Fibroblast of villous mesenchyme (primary cell): ENCODE measurements around the gene AQP6. TPM values are rescaled to one million over a fixed set of nuclear protein-coding genes. Genes with fewer than 3 reads are reported as not detected.

Experiments
- DNase-seq: peaks from one replicate; pipeline ENCODE4 v3.0.0-alpha.2; 2010; ENCODE audit warnings: low read depth
- H3K4me3 ChIP-seq: 2 replicates; pipeline ENCODE4 v1.5.1; 2011; ENCODE audit warnings: low read depth, mild to moderate bottlenecking, low read length
- total RNA-seq: library from RNA; depleted of rRNA; stranded (reverse); fragments of >200 nt; gene quantifications from 2 replicates; pipeline ENCODE4 v1.2.3, GENCODE V29; 2012
- TF ChIP-seq, protein P1 (sequence below): IDR thresholded peaks from 2 replicates; pipeline ENCODE4 v1.5.1; 2012; ENCODE audit warnings: low read depth, mild to moderate bottlenecking, low read length; ENCODE audit not compliant: insufficient read depth

Gene AQP6
- total RNA-seq, 1 donor: not detected

- no peak for DNase-seq
- H3K4me3 ChIP-seq: peak within 1 kb of the TSS; percentile 23
- TF ChIP-seq, protein P1, sequence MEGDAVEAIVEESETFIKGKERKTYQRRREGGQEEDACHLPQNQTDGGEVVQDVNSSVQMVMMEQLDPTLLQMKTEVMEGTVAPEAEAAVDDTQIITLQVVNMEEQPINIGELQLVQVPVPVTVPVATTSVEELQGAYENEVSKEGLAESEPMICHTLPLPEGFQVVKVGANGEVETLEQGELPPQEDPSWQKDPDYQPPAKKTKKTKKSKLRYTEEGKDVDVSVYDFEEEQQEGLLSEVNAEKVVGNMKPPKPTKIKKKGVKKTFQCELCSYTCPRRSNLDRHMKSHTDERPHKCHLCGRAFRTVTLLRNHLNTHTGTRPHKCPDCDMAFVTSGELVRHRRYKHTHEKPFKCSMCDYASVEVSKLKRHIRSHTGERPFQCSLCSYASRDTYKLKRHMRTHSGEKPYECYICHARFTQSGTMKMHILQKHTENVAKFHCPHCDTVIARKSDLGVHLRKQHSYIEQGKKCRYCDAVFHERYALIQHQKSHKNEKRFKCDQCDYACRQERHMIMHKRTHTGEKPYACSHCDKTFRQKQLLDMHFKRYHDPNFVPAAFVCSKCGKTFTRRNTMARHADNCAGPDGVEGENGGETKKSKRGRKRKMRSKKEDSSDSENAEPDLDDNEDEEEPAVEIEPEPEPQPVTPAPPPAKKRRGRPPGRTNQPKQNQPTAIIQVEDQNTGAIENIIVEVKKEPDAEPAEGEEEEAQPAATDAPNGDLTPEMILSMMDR: no peak
These were observed 11.4 kb upstream of the AQP6 start, which contains the start of gene AQP5 for GRCh38 chr12:49961111-49961922. Gene AQP5, plus strand, starts transcription at chr12:49961872. Its CDS starts 146 bp downstream, at chr12:49962018.

DNA sequence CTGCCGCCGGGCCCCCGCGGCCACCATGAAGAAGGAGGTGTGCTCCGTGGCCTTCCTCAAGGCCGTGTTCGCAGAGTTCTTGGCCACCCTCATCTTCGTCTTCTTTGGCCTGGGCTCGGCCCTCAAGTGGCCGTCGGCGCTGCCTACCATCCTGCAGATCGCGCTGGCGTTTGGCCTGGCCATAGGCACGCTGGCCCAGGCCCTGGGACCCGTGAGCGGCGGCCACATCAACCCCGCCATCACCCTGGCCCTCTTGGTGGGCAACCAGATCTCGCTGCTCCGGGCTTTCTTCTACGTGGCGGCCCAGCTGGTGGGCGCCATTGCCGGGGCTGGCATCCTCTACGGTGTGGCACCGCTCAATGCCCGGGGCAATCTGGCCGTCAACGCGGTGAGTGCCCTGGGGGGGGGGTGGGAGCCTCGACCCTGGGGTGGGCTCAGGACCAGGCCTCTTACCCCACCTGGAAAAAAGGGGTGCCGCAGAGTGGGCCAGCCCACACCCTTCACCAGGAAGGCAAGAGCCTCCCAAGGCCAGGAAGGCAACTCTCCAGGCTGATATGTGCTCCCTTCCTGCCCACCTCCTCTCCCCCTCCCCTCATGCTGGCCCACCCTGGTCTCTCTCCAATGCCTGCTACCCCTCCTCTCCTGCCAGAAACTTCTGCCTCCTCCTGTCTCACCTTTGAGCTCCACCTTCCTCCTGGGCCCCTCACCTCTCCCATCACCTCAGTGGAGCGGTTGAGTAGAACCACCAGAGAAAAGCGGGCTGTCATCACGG lies 10.6 kb upstream of the AQP6 start:
- no peak for DNase-seq
- TF ChIP-seq, protein P1: no peak
- H3K4me3 ChIP-seq: no peak overlapping the region

DNA sequence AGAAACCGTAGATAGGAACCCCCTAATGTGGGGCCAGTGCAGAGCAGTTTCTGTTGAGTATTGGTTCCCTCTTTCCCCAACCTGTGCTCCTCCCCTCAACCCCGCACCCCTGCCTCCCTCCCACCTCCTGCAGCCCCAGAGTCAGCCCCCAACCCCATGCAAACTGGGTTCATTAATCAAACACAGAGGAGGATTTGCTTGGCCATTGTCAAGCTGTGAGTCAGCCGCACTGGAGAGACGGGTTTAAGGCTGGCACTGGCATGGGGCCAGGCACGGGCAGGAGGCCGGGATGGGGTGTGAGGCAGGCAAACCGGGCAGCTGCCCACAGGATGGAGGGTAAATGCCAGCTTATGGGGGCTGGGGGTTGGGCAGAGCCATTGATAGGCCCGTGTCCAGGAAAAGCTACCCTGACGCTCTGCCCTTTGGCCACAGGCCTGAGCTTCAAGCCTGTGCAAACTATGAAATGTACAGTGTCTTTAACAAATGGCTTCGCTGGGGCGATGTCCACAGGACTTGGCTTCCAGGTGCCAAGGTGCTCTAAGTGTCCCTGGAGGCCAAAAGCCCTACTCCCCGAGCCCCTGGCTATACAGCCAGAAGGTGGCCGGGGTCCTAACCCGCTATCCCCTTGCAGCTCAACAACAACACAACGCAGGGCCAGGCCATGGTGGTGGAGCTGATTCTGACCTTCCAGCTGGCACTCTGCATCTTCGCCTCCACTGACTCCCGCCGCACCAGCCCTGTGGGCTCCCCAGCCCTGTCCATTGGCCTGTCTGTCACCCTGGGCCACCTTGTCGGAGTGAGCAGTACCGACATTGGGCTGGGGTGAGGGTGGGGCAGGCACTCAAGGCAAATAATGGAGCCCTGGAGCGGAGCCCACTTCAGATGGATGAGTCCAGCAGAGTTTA lies 9.6 kb upstream of the AQP6 start:
- TF ChIP-seq, protein P1: no peak
- H3K4me3 ChIP-seq: no peak overlapping the region
- no peak for DNase-seq

GRCh38 chr12:49963976-49964815 lies 8.6 kb upstream of the AQP6 start:
- DNase-seq: no peak
- TF ChIP-seq, protein P1: no peak
- no peak overlapping the region for H3K4me3 ChIP-seq

- H3K4me3 ChIP-seq: no peak overlapping the region
- DNase-seq: no peak
- TF ChIP-seq, protein P1: no peak
These were observed 7.7 kb upstream of the AQP6 start for GRCh38 chr12:49964849-49965624.
